OCI-LY1 (cell line): ENCODE measurements around the gene GHITM.

Source experiments
- H2AFZ ChIP-seq: fragments of 200-600 bp; sonication (generic), shearing (Covaris generic); 2 replicates; pipeline ENCODE4 v1.6.0; 2014; ENCODE audit warnings: antibody characterized with exemption, mild to moderate bottlenecking, low read length
- H3F3A ChIP-seq: fragments of 200-600 bp; sonication (generic), shearing (Covaris generic); 2 replicates; pipeline ENCODE4 v1.6.0; 2014; ENCODE audit warnings: mild to moderate bottlenecking, antibody characterized with exemption, low read length, moderate library complexity; ENCODE audit not compliant: insufficient read depth
- H3K27ac ChIP-seq: fragments of 200-600 bp; sonication (generic); 2 replicates; pipeline ENCODE4 v1.5.1; 2014; ENCODE audit warnings: low read length, mixed run types, mild to moderate bottlenecking, low read depth; ENCODE audit not compliant: poor library complexity, severe bottlenecking
- H3K27me3 ChIP-seq: fragments of 200-600 bp; sonication (generic); 2 replicates; pipeline ENCODE4 v1.6.0; 2014; ENCODE audit warnings: antibody characterized with exemption, mild to moderate bottlenecking, low read length, moderate library complexity; ENCODE audit not compliant: insufficient read depth
- H3K36me3 ChIP-seq: fragments of 200-600 bp; sonication (generic); 2 replicates; pipeline ENCODE4 v1.6.1; 2014; ENCODE audit warnings: mild to moderate bottlenecking, antibody characterized with exemption, low read length, moderate library complexity, mixed read lengths; ENCODE audit not compliant: insufficient read depth
- H3K4me1 ChIP-seq: fragments of 200-600 bp; sonication (generic); 2 replicates; pipeline ENCODE4 v1.5.1; 2014; ENCODE audit warnings: mild to moderate bottlenecking, low read length, moderate library complexity; ENCODE audit not compliant: insufficient read depth, severe bottlenecking
- H3K4me2 ChIP-seq: fragments of 200-600 bp; sonication (generic), shearing (Covaris generic); 2 replicates; pipeline ENCODE4 v1.6.1; 2014; ENCODE audit warnings: low read length
- H3K4me3 ChIP-seq: fragments of 200-600 bp; sonication (generic); 2 replicates; pipeline ENCODE4 v1.5.1; 2014; ENCODE audit warnings: low read length, low read depth, mild to moderate bottlenecking, mixed read lengths; ENCODE audit not compliant: poor library complexity, severe bottlenecking
- H3K79me2 ChIP-seq: fragments of 200-600 bp; shearing (Covaris generic); 2 replicates; pipeline ENCODE4 v1.6.1; 2016; ENCODE audit warnings: mixed run types, low read length, mixed read lengths; ENCODE audit not compliant: insufficient read depth
- H3K9ac ChIP-seq: fragments of 200-600 bp; sonication (generic), shearing (Covaris generic); 2 replicates; pipeline ENCODE4 v1.6.1; 2014; ENCODE audit warnings: mild to moderate bottlenecking, low read length, mixed read lengths
- H3K9me2 ChIP-seq: fragments of 200-600 bp; sonication (generic), shearing (Covaris generic); 2 replicates; pipeline ENCODE4 v1.6.1; 2014; ENCODE audit warnings: low read depth, mild to moderate bottlenecking, low read length, mixed read lengths
- H3K9me3 ChIP-seq: fragments of 200-600 bp; shearing (Covaris generic); 2 replicates; pipeline ENCODE4 v1.6.1; 2014; ENCODE audit warnings: low read length, mixed read lengths
- H4K20me1 ChIP-seq: fragments of 200-600 bp; sonication (generic), shearing (Covaris generic); 2 replicates; pipeline ENCODE4 v1.6.0; 2016; ENCODE audit warnings: mild to moderate bottlenecking, low read length; ENCODE audit not compliant: insufficient read depth
- EZH2 ChIP-seq: fragments of 200-600 bp; sonication (generic), shearing (Covaris generic); IDR thresholded peaks from 2 replicates; pipeline ENCODE4 v1.8.0; 2017; ENCODE audit warnings: borderline replicate concordance, mixed run types, mild to moderate bottlenecking, antibody characterized with exemption, low read length, moderate library complexity, mixed read lengths
- TF ChIP-seq, protein P1 (sequence below): fragments of 200-600 bp; sonication (generic), shearing (Covaris generic); IDR thresholded peaks from 2 replicates; pipeline ENCODE4 v1.5.1; 2017; ENCODE audit warnings: mild to moderate bottlenecking, antibody characterized with exemption, low read length, moderate library complexity, mixed read lengths

Gene GHITM, protein sequence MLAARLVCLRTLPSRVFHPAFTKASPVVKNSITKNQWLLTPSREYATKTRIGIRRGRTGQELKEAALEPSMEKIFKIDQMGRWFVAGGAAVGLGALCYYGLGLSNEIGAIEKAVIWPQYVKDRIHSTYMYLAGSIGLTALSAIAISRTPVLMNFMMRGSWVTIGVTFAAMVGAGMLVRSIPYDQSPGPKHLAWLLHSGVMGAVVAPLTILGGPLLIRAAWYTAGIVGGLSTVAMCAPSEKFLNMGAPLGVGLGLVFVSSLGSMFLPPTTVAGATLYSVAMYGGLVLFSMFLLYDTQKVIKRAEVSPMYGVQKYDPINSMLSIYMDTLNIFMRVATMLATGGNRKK

DNA sequence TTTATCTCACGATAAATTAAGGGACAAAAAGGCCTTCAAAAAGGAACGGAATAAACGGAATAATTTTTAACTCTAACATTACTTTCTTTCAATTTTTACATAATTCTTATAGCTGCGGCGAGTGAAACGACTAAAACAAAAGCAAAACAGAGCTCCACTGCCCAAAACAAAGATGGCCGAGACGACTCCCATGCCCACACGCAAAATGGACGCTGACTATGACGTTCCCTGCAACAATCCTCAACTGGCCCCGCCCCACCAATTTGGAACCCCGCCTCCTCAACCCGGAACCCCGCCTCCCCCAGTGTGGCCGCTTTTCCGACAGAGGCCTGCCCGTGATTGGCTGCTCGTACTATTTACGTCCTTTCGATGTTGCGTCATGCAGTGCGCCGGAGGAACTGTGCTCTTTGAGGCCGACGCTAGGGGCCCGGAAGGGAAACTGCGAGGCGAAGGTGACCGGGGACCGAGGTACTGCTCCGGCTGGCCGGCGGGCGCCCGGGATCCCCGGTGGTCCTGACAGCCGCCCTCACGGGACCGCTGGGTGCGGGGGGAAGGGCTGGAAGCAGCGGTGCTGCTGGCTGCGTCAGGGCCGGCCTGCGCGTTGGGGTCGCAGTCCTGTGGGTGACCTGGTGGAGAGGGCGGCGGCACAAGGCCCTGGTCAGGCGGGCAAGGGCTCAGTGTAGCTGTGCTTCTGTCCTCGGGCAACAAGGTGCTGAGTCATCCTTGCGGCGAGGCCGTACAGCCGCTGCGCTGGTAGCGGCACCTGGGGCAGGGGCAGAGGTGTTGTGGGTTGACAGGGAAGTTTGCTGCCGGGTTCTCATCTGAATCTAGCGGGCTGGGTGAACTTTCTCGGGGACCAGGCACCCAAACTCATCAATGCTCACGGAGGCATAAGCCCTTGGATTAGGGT lies at the start of gene GHITM:
Gene GHITM, plus strand, starts transcription at position 384 of the 910 bp plus-strand sequence. CDS start 1,992 bp downstream, outside the sequence.
- H3K79me2 ChIP-seq = peaks cover 23% of the 10 kb centered on the region
- no peaks in the 10 kb centered on the region for H3F3A ChIP-seq
- no peaks in the 10 kb centered on the region for H3K9me2 ChIP-seq
- H3K4me2 ChIP-seq = peak within 1 kb of the TSS; percentile 94
- peak within 1 kb of the TSS; percentile 94 for H3K9ac ChIP-seq
- peaks cover 22% of the 10 kb centered on the region for H3K4me1 ChIP-seq
- H3K27ac ChIP-seq = peak within 1 kb of the TSS; percentile 34
- H3K36me3 ChIP-seq = peaks cover 32% of the 10 kb centered on the region
- TF ChIP-seq, protein P1, sequence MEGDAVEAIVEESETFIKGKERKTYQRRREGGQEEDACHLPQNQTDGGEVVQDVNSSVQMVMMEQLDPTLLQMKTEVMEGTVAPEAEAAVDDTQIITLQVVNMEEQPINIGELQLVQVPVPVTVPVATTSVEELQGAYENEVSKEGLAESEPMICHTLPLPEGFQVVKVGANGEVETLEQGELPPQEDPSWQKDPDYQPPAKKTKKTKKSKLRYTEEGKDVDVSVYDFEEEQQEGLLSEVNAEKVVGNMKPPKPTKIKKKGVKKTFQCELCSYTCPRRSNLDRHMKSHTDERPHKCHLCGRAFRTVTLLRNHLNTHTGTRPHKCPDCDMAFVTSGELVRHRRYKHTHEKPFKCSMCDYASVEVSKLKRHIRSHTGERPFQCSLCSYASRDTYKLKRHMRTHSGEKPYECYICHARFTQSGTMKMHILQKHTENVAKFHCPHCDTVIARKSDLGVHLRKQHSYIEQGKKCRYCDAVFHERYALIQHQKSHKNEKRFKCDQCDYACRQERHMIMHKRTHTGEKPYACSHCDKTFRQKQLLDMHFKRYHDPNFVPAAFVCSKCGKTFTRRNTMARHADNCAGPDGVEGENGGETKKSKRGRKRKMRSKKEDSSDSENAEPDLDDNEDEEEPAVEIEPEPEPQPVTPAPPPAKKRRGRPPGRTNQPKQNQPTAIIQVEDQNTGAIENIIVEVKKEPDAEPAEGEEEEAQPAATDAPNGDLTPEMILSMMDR = peak; percentile 12; the same call in 1 of the 2 replicates
- no peak for TF ChIP-seq EZH2
- H3K4me3 ChIP-seq = peak within 1 kb of the TSS; percentile 96
- H3K27me3 ChIP-seq = no peaks in the 10 kb centered on the region
- H3K9me3 ChIP-seq = no peaks in the 10 kb centered on the region
- H4K20me1 ChIP-seq = no peaks in the 10 kb centered on the region
- peak within 1 kb of the TSS; percentile 92 for H2AFZ ChIP-seq

DNA sequence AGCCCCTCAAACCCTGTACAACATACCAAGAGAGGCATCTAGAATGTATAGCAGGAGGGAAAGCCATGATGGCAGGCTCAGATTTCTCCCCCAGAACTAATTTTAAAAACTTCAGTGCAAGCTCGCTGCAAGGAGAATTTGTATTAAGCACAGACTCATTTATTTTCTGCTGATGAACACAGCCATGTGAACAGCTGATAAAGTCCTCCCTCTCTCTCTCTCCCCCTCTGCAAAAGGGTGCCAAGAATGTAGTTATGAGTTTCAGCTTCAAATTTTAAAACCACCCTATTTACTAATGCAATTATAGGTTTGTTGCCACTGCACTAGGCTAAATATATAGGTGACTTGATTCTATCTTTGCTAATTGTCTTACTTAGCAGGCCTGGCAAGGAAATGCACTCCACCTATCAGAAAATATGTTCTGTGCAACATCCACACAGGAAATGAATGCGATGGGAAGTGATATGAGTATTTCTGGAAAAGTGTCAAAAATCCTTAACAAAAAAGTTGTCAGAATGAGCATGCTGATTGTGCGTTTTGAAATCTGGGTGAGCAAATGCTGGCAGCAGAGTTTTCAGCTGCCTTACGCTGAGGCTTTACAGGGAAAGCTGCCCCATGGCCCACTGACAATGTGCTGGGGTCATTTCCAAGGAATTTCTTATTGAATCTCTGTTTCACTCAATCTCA lies 43.4 kb upstream of the GHITM start:
- no peaks in the 10 kb centered on the region for H4K20me1 ChIP-seq
- TF ChIP-seq, protein P1 = no peak
- TF ChIP-seq EZH2 = no peak
- H3K27ac ChIP-seq = no peak overlapping the region
- H3K9me3 ChIP-seq = no peaks in the 10 kb centered on the region
- H3K79me2 ChIP-seq = no peaks in the 10 kb centered on the region
- H3K4me3 ChIP-seq = no peak overlapping the region
- no peaks in the 10 kb centered on the region for H3K36me3 ChIP-seq
- no peaks in the 10 kb centered on the region for H3K27me3 ChIP-seq
- no peaks in the 10 kb centered on the region for H3F3A ChIP-seq
- H3K4me1 ChIP-seq = no peaks in the 10 kb centered on the region
- H2AFZ ChIP-seq = no peak overlapping the region
- no peak overlapping the region for H3K9ac ChIP-seq
- H3K4me2 ChIP-seq = no peak overlapping the region
- no peaks in the 10 kb centered on the region for H3K9me2 ChIP-seq

DNA sequence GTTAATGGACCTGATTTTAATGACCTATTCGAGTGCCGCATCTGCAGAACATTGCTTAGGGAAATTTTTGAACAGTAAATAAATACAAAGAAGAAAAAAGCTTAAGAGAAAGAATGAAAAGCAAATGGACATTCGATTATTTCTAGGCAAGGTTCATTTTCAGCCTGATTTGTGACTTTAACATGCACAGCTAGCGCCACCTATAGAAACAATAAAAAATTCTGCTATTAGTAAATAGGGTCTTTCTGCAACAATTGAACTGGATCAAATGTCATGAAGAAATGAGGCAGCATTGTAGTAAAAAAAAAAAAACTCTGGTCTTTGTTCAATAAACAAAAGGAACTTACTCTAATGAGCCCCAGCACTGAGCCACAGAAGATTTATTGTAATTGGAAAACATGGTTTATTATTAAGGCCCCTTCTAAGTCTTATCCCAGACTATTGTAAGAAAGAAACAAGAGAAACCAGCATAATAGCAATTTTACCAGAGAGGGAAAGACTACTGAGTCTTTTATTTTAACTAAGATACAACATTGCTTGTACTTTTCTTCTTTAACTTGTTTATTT lies 41.4 kb upstream of the GHITM start:
- Histone ChIP-seq H4K20me1 (no peaks in the 10 kb centered on the region), H3K27me3 (no peaks in the 10 kb centered on the region), H3F3A (no peaks in the 10 kb centered on the region), H3K9ac (no peak overlapping the region), H3K9me2 (no peaks in the 10 kb centered on the region), H3K4me1 (no peaks in the 10 kb centered on the region), H3K4me3 (no peak overlapping the region), H2AFZ (no peak overlapping the region), H3K9me3 (no peaks in the 10 kb centered on the region), H3K36me3 (no peaks in the 10 kb centered on the region), H3K27ac (no peak overlapping the region), H3K79me2 (no peaks in the 10 kb centered on the region), H3K4me2 (no peak overlapping the region)
- TF ChIP-seq, protein P1 = peak; percentile 66
- TF ChIP-seq EZH2 = no peak
